ENCODE data around the gene DOK5.

The DOK5 gene

GRCh38 chr20:54619682-54620081, 144.3 kb downstream of the DOK5 start:
- no peak for DNase-seq

- no peak for DNase-seq
These were observed 145.2 kb downstream of the DOK5 start for GRCh38 chr20:54620611-54621010.

GRCh38 chr20:54622333-54623295, 147.2 kb downstream of the DOK5 start:
- DNase-seq: no peak

- peak; percentile 68 for DNase-seq
These were observed 148.7 kb downstream of the DOK5 start for GRCh38 chr20:54623991-54624569.

GRCh38 chr20:54624706-54625390, 149.5 kb downstream of the DOK5 start:
- DNase-seq: peak; percentile 96

- DNase-seq: peak; percentile 85
These were observed 150.1 kb downstream of the DOK5 start for GRCh38 chr20:54625497-54625896.

GRCh38 chr20:54626126-54626525, 150.7 kb downstream of the DOK5 start:
- no peak for DNase-seq

GRCh38 chr20:54629632-54630031, 154.2 kb downstream of the DOK5 start:
- peak; percentile 13 for DNase-seq

- DNase-seq: no peak
These were observed 155.2 kb downstream of the DOK5 start for GRCh38 chr20:54630582-54630981.

GRCh38 chr20:54631059-54631458, 155.7 kb downstream of the DOK5 start:
- DNase-seq: no peak

- peak; percentile 35 for DNase-seq
These were observed 158.3 kb downstream of the DOK5 start for GRCh38 chr20:54633374-54634355.

- DNase-seq: no peak
These were observed 161.2 kb downstream of the DOK5 start for GRCh38 chr20:54636575-54636974.

GRCh38 chr20:54639941-54640340, 164.5 kb downstream of the DOK5 start:
- DNase-seq: no peak

GRCh38 chr20:54640800-54641199, 165.4 kb downstream of the DOK5 start:
- no peak for DNase-seq

GRCh38 chr20:54642864-54643667, 167.7 kb downstream of the DOK5 start:
- no peak for DNase-seq

GRCh38 chr20:54643761-54644160, 168.4 kb downstream of the DOK5 start:
- DNase-seq: no peak

- no peak for DNase-seq
These were observed 170.2 kb downstream of the DOK5 start for GRCh38 chr20:54645445-54646155.

- DNase-seq: no peak
These were observed 170.7 kb downstream of the DOK5 start for GRCh38 chr20:54646156-54646517.

GRCh38 chr20:54648421-54649142, 173.2 kb downstream of the DOK5 start:
- DNase-seq: no peak

- peak; percentile 78 for DNase-seq
These were observed 174.1 kb downstream of the DOK5 start for GRCh38 chr20:54649511-54649962.

Measured in NCI-H526 treated with DMSO at 0.1 percent for 48 hours (cell line).